Psoas muscle (tissue), 8 donors: ENCODE data around the gene ITGA7. TPM values are rescaled to one million over a fixed set of nuclear protein-coding genes. Genes with fewer than 3 reads are reported as not detected.

Source experiments
- ATAC-seq, 4 donors: fragments of 200-7000 bp; cut with Tn5 transposase; one replicate each; pipeline ENCODE4 v1.9.1; 2020; ENCODE audit warnings: moderate library complexity in 3 of 4, mild to moderate bottlenecking in 2 of 4
- DNase-seq, 2 donors: peaks; one replicate each; pipeline ENCODE4 v3.0.0-alpha.2; 2020
- H3K27ac ChIP-seq: fragments of 200-600 bp; one replicate; pipeline ENCODE4 v1.8.0; 2022
- H3K27me3 ChIP-seq, 3 donors: fragments of 200-600 bp in 1 of 3; one replicate each; pipeline versions ENCODE4 v1.6.1 to v1.8.0; 2013 to 2022; ENCODE audit warnings: low read length in 2 of 3, mild to moderate bottlenecking in 2 of 3, moderate library complexity in 1 of 3; ENCODE audit not compliant: insufficient read depth in 3 of 3
- H3K36me3 ChIP-seq, 2 donors: fragments of 200-600 bp in 1 of 2; one replicate each; pipeline versions ENCODE4 v1.6.1 to v1.8.0; 2013 to 2022; ENCODE audit warnings: low read depth in 1 of 2, mild to moderate bottlenecking in 1 of 2, moderate library complexity in 1 of 2; ENCODE audit not compliant: insufficient read depth in 1 of 2
- H3K4me1 ChIP-seq: fragments of 200-600 bp; one replicate; pipeline ENCODE4 v1.8.0; 2022
- H3K4me3 ChIP-seq: fragments of 200-600 bp; one replicate; pipeline ENCODE4 v1.8.0; 2022; ENCODE audit warnings: mild to moderate bottlenecking
- H3K9me3 ChIP-seq: fragments of 200-600 bp; one replicate; pipeline ENCODE4 v1.8.0; 2022
- WGBS, 3 donors: extraction: QIAGEN DNeasy Blood & Tissue Kit; methylation state at CpG; one replicate each; pipeline versions ENCODE4 v1.1.6 to v1.1.7; 2013; 5-methylcytosine and 5-hydroxymethylcytosine counted together
- intact Hi-C, 2 donors: fragments of 100-400 bp; cut with DNase I; formaldehyde crosslinking; loops; one replicate each; pipeline versions ENCODE4 v1.11.0 to v1.14.2; 2022
- polyA plus RNA-seq, 3 donors: library from polyadenylated mRNA; stranded (reverse); fragments of 200-250 nt; gene quantifications; one replicate each; pipeline ENCODE4 v1.2.3, GENCODE V29; 2013
- total RNA-seq, 4 donors: library from RNA; stranded (reverse); fragmentation: NEBNext Ultra II Directional in 2 of 4; extraction: Animal tissue kit (Norgen Biotek cat#: 25700) in 2 of 4; gene quantifications; one replicate each; pipeline versions ENCODE4 v1.2.1 to v1.2.4, GENCODE V29; 2021 to 2023
- TF ChIP-seq, protein P1 (sequence below): fragments of 200-600 bp; IDR thresholded peaks from one replicate; pipeline ENCODE4 v1.8.0; 2022; ENCODE audit warnings: antibody characterized with exemption
- donor health status: healthy with polysubstance abuse.
- donor health status: DM: no; HTN: no; CAD: no; lungs with moderate emphysema.
- donor health status: Bipolar disorder and iron deficiency.
- donor health status: healthy.
- donor health status: DM: yes; HTN: yes; CAD: no.
- donor health status: DM: no; HTN: no; CAD: no.
- donor health status: DM: no; HTN: no; CAD: no.
- donor health status: DM: yes; HTN: yes; CAD: no.

The ITGA7 gene
- total and polyA plus RNA-seq, 7 donors: 51.8 to 433 (median 297) TPM

DNA sequence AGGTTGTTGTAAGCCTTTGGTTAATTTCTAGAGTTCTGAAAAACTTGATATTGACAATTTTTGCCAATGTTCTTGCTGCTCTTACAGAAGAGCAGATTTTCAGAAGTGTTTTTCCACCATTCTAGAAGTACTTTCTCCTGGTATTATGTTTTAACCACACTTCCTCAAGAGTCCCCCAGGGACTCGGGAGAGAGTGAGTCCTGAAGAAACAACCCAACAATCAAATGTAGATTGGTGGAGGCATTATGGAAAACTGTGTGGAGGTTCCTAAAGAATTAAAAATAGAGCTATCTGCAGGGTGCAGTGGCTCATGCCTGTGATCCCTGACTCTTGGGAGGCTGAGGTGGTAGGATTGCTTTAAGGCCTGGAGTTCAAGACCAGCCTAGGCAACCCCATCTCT lies 44.3 kb downstream of the ITGA7 start:
- TF ChIP-seq, protein P1, sequence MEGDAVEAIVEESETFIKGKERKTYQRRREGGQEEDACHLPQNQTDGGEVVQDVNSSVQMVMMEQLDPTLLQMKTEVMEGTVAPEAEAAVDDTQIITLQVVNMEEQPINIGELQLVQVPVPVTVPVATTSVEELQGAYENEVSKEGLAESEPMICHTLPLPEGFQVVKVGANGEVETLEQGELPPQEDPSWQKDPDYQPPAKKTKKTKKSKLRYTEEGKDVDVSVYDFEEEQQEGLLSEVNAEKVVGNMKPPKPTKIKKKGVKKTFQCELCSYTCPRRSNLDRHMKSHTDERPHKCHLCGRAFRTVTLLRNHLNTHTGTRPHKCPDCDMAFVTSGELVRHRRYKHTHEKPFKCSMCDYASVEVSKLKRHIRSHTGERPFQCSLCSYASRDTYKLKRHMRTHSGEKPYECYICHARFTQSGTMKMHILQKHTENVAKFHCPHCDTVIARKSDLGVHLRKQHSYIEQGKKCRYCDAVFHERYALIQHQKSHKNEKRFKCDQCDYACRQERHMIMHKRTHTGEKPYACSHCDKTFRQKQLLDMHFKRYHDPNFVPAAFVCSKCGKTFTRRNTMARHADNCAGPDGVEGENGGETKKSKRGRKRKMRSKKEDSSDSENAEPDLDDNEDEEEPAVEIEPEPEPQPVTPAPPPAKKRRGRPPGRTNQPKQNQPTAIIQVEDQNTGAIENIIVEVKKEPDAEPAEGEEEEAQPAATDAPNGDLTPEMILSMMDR: no peak

DNA sequence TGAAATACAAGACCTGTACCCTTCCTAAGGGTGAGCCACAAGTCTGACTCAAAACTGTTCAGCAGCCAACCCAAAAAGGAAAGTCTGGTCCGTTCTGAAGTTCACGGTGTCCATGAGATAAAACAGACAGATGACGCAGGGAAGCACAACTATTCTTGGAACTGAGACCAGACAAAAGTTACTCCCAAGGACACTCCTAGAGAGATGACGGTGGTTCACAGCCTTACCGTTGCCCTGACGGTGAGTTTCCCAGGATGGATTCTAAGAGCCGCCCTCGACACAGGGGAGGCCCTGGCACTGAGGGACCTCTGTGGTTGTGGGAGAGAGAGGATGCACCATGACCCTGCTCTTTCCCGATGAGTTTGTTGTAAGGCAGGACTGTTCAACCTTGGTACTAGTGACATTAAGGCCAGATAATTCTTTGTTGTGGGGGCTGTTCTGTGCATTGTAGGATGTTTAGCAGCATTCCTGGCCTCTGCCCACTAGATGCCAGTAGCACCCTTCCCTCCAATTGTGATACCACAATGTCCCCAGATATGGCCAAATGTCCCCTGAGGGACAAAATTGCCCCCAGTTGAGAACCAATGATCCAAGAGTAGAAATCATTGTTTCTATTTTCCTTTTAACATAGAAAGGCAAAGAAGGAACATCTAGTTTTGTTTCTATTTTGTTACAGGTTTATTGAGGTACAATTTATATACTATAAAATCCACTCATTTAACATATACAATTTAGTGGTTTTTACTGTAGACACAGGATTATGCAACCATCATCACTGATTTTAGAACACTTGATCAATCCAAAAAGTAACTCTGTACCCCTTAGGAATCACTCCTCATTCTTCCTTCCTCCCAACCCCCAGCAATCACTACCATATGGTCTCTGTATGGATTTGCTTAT lies 48.0 kb downstream of the ITGA7 start:
- no peak overlapping the region for H3K4me3 ChIP-seq
- H3K27me3 ChIP-seq: no peaks in the 10 kb centered on the region
- intact Hi-C loops: loop anchor here in 1 of 2 donors (10.0 kb wide), 1 partner anchor 275 kb away; the partner anchor contains the start of gene DGKA
- TF ChIP-seq, protein P1: peak; percentile 41
- ATAC-seq: peak; percentile 80 to 89 (median 86)
- no peak for DNase-seq
- WGBS, 3 donors: 32 to 39% (median 34%) methylated on average over 9 of the region's 9 CpGs
- H3K27ac ChIP-seq: peak overlapping the region; percentile 81
- H3K9me3 ChIP-seq: no peaks in the 10 kb centered on the region
- H3K4me1 ChIP-seq: peaks cover 16% of the 10 kb centered on the region
- no peaks in the 10 kb centered on the region for H3K36me3 ChIP-seq

More for the DNA sequence above, 44.3 kb downstream of the ITGA7 start:
- DNase-seq (no peak), ATAC-seq (no peak)
- intact Hi-C loops: loop anchor here in 1 of 2 donors (10.0 kb wide), 1 partner anchor 271 kb away; the partner anchor contains the start of gene DGKA
- Histone ChIP-seq H3K4me3 (no peak overlapping the region), H3K27me3 (no peaks in the 10 kb centered on the region), H3K9me3 (no peaks in the 10 kb centered on the region), H3K4me1 (peaks cover 8% of the 10 kb centered on the region), H3K27ac (no peak overlapping the region), H3K36me3 (no peaks in the 10 kb centered on the region)
- 58 to 73% (median 61%) methylated on average over 1 of the region's 1 CpG for WGBS, 3 donors

DNA sequence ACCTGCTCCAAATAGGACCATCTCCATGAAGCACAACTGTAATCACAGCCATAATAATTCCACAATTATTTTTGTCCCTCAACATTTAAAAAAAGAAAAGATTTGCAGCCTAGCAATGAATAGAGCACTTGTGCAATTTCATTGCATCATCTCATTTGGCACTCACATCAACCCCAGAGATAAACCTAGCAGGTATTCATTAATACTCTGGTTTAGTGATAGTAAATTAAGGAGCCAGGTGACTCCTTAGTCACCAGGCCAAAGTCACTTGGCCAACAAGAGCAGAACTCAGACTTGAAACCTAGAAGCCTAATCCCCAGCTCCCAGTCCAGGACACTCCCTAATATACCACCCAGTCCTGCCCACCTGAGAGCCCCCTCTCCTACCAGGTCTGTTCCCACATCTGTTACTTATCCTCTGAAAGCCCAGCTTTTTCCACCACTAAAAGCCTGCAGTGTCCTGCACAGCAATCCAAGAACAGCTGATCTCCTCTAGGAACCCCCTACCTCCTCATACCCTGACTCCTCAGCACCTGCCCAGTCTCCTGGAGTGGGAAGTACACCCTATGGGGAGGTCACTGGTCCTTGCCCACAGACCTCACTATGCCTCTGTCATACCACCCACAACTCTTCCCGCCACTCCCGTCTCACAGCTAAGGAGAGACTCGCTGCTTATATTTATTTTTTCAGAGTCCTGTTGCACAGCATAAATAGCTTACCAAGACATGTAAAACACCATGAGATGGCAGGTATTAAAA lies 48.9 kb downstream of the ITGA7 start:
- TF ChIP-seq, protein P1: no peak
- intact Hi-C loops: no loop called here
- no peaks in the 10 kb centered on the region for H3K9me3 ChIP-seq
- DNase-seq: no peak
- WGBS, 3 donors: 72 to 83% (median 73%) methylated on average over 3 of the region's 3 CpGs
- no peak overlapping the region for H3K4me3 ChIP-seq
- peak overlapping the region; percentile 81 for H3K27ac ChIP-seq
- H3K36me3 ChIP-seq: no peaks in the 10 kb centered on the region
- no peaks in the 10 kb centered on the region for H3K27me3 ChIP-seq
- H3K4me1 ChIP-seq: peaks cover 16% of the 10 kb centered on the region
- peak; percentile 39 to 61 (median 55) for ATAC-seq

DNA sequence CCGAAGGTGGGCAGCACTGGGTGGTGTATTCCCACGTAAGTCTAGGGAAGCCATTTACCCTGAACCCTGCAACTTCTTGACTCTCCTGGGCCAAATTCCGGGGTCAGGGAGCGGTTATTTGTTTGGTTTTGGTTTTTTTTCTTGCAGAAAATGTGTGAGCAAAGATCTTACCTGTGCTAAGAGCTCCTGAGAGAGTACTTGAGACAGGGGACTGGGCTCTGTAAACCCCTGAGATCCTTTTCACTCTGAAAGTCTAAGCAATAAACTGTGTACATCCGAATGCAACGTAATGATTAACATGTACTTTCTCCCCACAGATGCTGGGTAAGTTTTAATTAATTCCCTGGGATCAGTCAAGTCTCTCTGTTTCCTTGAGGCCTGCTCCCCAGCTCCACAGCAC lies 49.5 kb downstream of the ITGA7 start:
- Histone ChIP-seq H3K27me3 (no peaks in the 10 kb centered on the region), H3K4me3 (no peak overlapping the region), H3K4me1 (peaks cover 16% of the 10 kb centered on the region), H3K36me3 (no peaks in the 10 kb centered on the region), H3K9me3 (no peaks in the 10 kb centered on the region), H3K27ac (peak overlapping the region; percentile 81)
- TF ChIP-seq, protein P1: no peak
- no peak for DNase-seq
- no peak for ATAC-seq
- 89 to 90% (median 90%) methylated on average over 6 of the region's 6 CpGs for WGBS, 3 donors
- intact Hi-C loops: no loop called here
